Neural cell (in vitro differentiated cells): Measurements from ENCODE around the gene GTPBP4. TPM values are rescaled to one million over a fixed set of nuclear protein-coding genes. Genes with fewer than 3 reads are reported as not detected.

Experiments used
- H2AFZ ChIP-seq: fragments of 200-600, 300-800 bp; sonication (generic), shearing (Covaris generic); 2 replicates; pipeline ENCODE4 v1.6.0; 2014; ENCODE audit warnings: low read depth, mild to moderate bottlenecking, antibody characterized with exemption, low read length, moderate library complexity
- H3F3A ChIP-seq: fragments of 200-600 bp; shearing (Covaris generic); 2 replicates; pipeline ENCODE4 v1.6.1; 2016; ENCODE audit warnings: mild to moderate bottlenecking, moderate library complexity, mixed read lengths, antibody characterized with exemption, low read length; ENCODE audit not compliant: insufficient read depth, poor library complexity, severe bottlenecking
- H3K27ac ChIP-seq: fragments of 200-600, 300-800 bp; sonication (generic), shearing (Covaris generic); 2 replicates; pipeline ENCODE4 v1.5.1; 2014; ENCODE audit warnings: mild to moderate bottlenecking, low read length, moderate library complexity
- H3K27me3 ChIP-seq: fragments of 300-800, 200-600 bp; sonication (generic), shearing (Covaris generic); 2 replicates; pipeline ENCODE4 v1.6.0; 2014; ENCODE audit warnings: mild to moderate bottlenecking, low read depth, low read length, moderate library complexity; ENCODE audit not compliant: insufficient read depth
- H3K36me3 ChIP-seq: fragments of 300-800, 200-600 bp; sonication (generic), shearing (Covaris generic); 2 replicates; pipeline ENCODE4 v1.5.1; 2014; ENCODE audit warnings: mild to moderate bottlenecking, antibody characterized with exemption, low read length, moderate library complexity; ENCODE audit not compliant: insufficient read depth
- H3K4me2 ChIP-seq: fragments of 300-800, 200-600 bp; sonication (generic), shearing (Covaris generic); 2 replicates; pipeline ENCODE4 v1.6.0; 2014; ENCODE audit warnings: mild to moderate bottlenecking, low read length
- H3K4me3 ChIP-seq: fragments of 300-800, 200-600 bp; sonication (generic), shearing (Covaris generic); 2 replicates; pipeline ENCODE4 v1.5.1; 2014; ENCODE audit warnings: mild to moderate bottlenecking, low read length, moderate library complexity
- H3K79me2 ChIP-seq: fragments of 200-600 bp; shearing (Covaris generic); replicated peaks from 2 replicates; pipeline ENCODE4 v1.6.0; 2014; ENCODE audit warnings: mild to moderate bottlenecking, low read length, moderate library complexity; ENCODE audit not compliant: insufficient read depth
- H3K9ac ChIP-seq: fragments of 300-800, 200-600 bp; sonication (generic), shearing (Covaris generic); 2 replicates; pipeline ENCODE4 v1.6.1; 2016; ENCODE audit warnings: mild to moderate bottlenecking, low read length, mixed read lengths
- H3K9me2 ChIP-seq: fragments of 200-600 bp; shearing (Covaris generic); 2 replicates; pipeline ENCODE4 v1.6.1; 2016; ENCODE audit warnings: mild to moderate bottlenecking, low read length, mixed read lengths; ENCODE audit not compliant: insufficient read depth
- H3K9me3 ChIP-seq: fragments of 200-600, 300-800 bp; sonication (generic), shearing (Covaris generic); 2 replicates; pipeline ENCODE4 v1.6.1; 2016; ENCODE audit warnings: mild to moderate bottlenecking, mixed run types, low read length, moderate library complexity, mixed read lengths
- H4K20me1 ChIP-seq: fragments of 200-600 bp; shearing (Covaris generic); 2 replicates; pipeline ENCODE4 v1.6.1; 2016; ENCODE audit warnings: mild to moderate bottlenecking, mixed run types; ENCODE audit not compliant: insufficient read depth
- EP300 ChIP-seq: fragments of 450-650 bp; conservative IDR thresholded peaks from 2 replicates; pipeline ENCODE4 v1.6.1; 2014; ENCODE audit warnings: antibody characterized with exemption, mild to moderate bottlenecking, moderate library complexity; ENCODE audit not compliant: poor library complexity, severe bottlenecking
- EZH2 ChIP-seq: fragments of 200-600, 300-800 bp; shearing (Covaris generic), sonication (generic); IDR thresholded peaks from 2 replicates; pipeline ENCODE4 v1.6.1; 2014; ENCODE audit warnings: antibody characterized with exemption, low read length, borderline replicate concordance, mild to moderate bottlenecking; ENCODE audit not compliant: insufficient read depth, poor library complexity, severe bottlenecking
- MXI1 ChIP-seq: fragments of 450-650 bp; conservative IDR thresholded peaks from 2 replicates; pipeline ENCODE4 v1.6.1; 2014; ENCODE audit warnings: antibody characterized with exemption, mild to moderate bottlenecking; ENCODE audit not compliant: poor library complexity, severe bottlenecking
- POLR2AphosphoS5 ChIP-seq: IDR thresholded peaks from 2 replicates; pipeline ENCODE4 v1.6.1; 2012
- RAD21 ChIP-seq: fragments of 450-650 bp; conservative IDR thresholded peaks from 2 replicates; pipeline ENCODE4 v1.6.1; 2014; ENCODE audit warnings: antibody characterized with exemption, mild to moderate bottlenecking, moderate library complexity
- SMC3 ChIP-seq: fragments of 450-650 bp; conservative IDR thresholded peaks from 2 replicates; pipeline ENCODE4 v1.6.1; 2014; ENCODE audit warnings: antibody characterized with exemption, mild to moderate bottlenecking, moderate library complexity; ENCODE audit not compliant: poor library complexity
- TAF1 ChIP-seq: IDR thresholded peaks from 2 replicates; pipeline ENCODE4 v1.6.1; 2012; ENCODE audit warnings: low read depth
- polyA plus RNA-seq: library from polyadenylated mRNA; depleted of rRNA; stranded (reverse); fragments of >200 nt; gene quantifications from 2 replicates; pipeline ENCODE4 v1.2.3, GENCODE V29; 2014
- TF ChIP-seq, protein P1 (sequence below): fragments of 450-650 bp; IDR thresholded peaks from 2 replicates; pipeline ENCODE4 v1.5.1; 2014; ENCODE audit warnings: antibody characterized with exemption, mild to moderate bottlenecking, moderate library complexity; ENCODE audit not compliant: poor library complexity, severe bottlenecking
- TF ChIP-seq, protein P2 (sequence below): IDR thresholded peaks from 2 replicates; pipeline ENCODE4 v1.6.1; 2012; ENCODE audit warnings: borderline replicate concordance

GTPBP4 gene
- polyA plus RNA-seq, 1 donor from 2014 or later: 32.7 TPM

- no peaks in the 10 kb centered on the region for H3K79me2 ChIP-seq
- H3K9me2 ChIP-seq: no peaks in the 10 kb centered on the region
- no peak overlapping the region for H3K27ac ChIP-seq
- no peaks in the 10 kb centered on the region for H4K20me1 ChIP-seq
- no peak overlapping the region for H3K4me2 ChIP-seq
- no peaks in the 10 kb centered on the region for H3K27me3 ChIP-seq
- H3K36me3 ChIP-seq: no peaks in the 10 kb centered on the region
- TF ChIP-seq TAF1 (no peak), MXI1 (no peak), POLR2AphosphoS5 (no peak), EP300 (no peak), EZH2 (no peak), RAD21 (no peak), SMC3 (no peak)
- TF ChIP-seq, protein P1, sequence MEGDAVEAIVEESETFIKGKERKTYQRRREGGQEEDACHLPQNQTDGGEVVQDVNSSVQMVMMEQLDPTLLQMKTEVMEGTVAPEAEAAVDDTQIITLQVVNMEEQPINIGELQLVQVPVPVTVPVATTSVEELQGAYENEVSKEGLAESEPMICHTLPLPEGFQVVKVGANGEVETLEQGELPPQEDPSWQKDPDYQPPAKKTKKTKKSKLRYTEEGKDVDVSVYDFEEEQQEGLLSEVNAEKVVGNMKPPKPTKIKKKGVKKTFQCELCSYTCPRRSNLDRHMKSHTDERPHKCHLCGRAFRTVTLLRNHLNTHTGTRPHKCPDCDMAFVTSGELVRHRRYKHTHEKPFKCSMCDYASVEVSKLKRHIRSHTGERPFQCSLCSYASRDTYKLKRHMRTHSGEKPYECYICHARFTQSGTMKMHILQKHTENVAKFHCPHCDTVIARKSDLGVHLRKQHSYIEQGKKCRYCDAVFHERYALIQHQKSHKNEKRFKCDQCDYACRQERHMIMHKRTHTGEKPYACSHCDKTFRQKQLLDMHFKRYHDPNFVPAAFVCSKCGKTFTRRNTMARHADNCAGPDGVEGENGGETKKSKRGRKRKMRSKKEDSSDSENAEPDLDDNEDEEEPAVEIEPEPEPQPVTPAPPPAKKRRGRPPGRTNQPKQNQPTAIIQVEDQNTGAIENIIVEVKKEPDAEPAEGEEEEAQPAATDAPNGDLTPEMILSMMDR: no peak
- TF ChIP-seq, protein P2, sequence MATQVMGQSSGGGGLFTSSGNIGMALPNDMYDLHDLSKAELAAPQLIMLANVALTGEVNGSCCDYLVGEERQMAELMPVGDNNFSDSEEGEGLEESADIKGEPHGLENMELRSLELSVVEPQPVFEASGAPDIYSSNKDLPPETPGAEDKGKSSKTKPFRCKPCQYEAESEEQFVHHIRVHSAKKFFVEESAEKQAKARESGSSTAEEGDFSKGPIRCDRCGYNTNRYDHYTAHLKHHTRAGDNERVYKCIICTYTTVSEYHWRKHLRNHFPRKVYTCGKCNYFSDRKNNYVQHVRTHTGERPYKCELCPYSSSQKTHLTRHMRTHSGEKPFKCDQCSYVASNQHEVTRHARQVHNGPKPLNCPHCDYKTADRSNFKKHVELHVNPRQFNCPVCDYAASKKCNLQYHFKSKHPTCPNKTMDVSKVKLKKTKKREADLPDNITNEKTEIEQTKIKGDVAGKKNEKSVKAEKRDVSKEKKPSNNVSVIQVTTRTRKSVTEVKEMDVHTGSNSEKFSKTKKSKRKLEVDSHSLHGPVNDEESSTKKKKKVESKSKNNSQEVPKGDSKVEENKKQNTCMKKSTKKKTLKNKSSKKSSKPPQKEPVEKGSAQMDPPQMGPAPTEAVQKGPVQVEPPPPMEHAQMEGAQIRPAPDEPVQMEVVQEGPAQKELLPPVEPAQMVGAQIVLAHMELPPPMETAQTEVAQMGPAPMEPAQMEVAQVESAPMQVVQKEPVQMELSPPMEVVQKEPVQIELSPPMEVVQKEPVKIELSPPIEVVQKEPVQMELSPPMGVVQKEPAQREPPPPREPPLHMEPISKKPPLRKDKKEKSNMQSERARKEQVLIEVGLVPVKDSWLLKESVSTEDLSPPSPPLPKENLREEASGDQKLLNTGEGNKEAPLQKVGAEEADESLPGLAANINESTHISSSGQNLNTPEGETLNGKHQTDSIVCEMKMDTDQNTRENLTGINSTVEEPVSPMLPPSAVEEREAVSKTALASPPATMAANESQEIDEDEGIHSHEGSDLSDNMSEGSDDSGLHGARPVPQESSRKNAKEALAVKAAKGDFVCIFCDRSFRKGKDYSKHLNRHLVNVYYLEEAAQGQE: no peak
- no peaks in the 10 kb centered on the region for H3F3A ChIP-seq
- no peak overlapping the region for H2AFZ ChIP-seq
- no peak overlapping the region for H3K4me3 ChIP-seq
- H3K9ac ChIP-seq: no peak overlapping the region
- H3K9me3 ChIP-seq: no peaks in the 10 kb centered on the region
Observed at GRCh38 chr10:1034758-1035157, 46.5 kb downstream of the GTPBP4 start.

GRCh38 chr10:1035201-1035600, 47.0 kb downstream of the GTPBP4 start:
- H3K9ac ChIP-seq: no peak overlapping the region
- no peak overlapping the region for H2AFZ ChIP-seq

More at GRCh38 chr10:1035201-1035600, 47.0 kb downstream of the GTPBP4 start:
- Histone ChIP-seq H3K27ac (no peak overlapping the region), H3F3A (no peaks in the 10 kb centered on the region), H3K79me2 (peaks cover 2% of the 10 kb centered on the region), H3K27me3 (no peaks in the 10 kb centered on the region), H4K20me1 (no peaks in the 10 kb centered on the region), H3K9me2 (no peaks in the 10 kb centered on the region), H3K9me3 (no peaks in the 10 kb centered on the region), H3K4me2 (no peak overlapping the region), H3K36me3 (no peaks in the 10 kb centered on the region), H3K4me3 (no peak overlapping the region)
- TF ChIP-seq POLR2AphosphoS5: no peak
- TF ChIP-seq RAD21: no peak
- no peak for TF ChIP-seq EP300
- no peak for TF ChIP-seq MXI1
- no peak for TF ChIP-seq TAF1
- no peak for TF ChIP-seq SMC3
- TF ChIP-seq EZH2: no peak
- TF ChIP-seq, protein P2: no peak
- TF ChIP-seq, protein P1: no peak
